Stimulated activated CD8-positive, alpha-beta memory T cell treated with anti-CD3 and anti-CD28 coated beads, Interleukin-12 subunit alpha, Interleukin-12 subunit beta, amount 100 ng/mL, for 1 hour (primary cell): ENCODE measurements around the gene OLFM3.

ENCODE experiments used
- DNase-seq: peaks from one replicate; pipeline ENCODE4 v3.0.0-alpha.2; 2020; ENCODE audit warnings: low read depth

The OLFM3 gene

GRCh38 chr1:101846820-101847219 lies 149.9 kb downstream of the OLFM3 start:
- no peak for DNase-seq

- DNase-seq = no peak
Observed at GRCh38 chr1:101843160-101843559, 153.6 kb downstream of the OLFM3 start.

GRCh38 chr1:101841824-101842223 lies 154.9 kb downstream of the OLFM3 start:
- no peak for DNase-seq

GRCh38 chr1:101835988-101836387 lies 160.7 kb downstream of the OLFM3 start:
- no peak for DNase-seq

DNA sequence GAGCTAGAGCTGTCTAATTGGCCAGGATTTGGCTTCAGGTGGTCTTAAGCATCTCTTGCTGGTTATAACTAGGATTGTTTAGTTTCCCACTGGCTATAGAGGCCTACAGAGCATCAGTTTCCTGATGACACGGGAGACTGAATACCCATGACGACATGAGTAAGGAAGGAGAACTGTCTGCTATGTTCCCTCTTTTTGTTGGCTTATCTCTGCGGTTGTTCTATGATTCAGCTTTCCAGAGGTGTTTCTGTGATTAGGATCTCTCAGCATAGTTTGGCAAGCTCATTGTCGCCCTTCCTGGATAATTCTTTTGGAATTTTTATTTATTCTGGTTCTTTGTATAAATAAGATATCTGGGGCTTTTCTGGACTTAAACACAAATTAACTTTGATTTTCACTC lies 163.4 kb downstream of the OLFM3 start:
- DNase-seq = no peak

GRCh38 chr1:101826416-101826815 lies 170.3 kb downstream of the OLFM3 start:
- no peak for DNase-seq

GRCh38 chr1:101820071-101820470 lies 176.7 kb downstream of the OLFM3 start:
- no peak for DNase-seq

DNA sequence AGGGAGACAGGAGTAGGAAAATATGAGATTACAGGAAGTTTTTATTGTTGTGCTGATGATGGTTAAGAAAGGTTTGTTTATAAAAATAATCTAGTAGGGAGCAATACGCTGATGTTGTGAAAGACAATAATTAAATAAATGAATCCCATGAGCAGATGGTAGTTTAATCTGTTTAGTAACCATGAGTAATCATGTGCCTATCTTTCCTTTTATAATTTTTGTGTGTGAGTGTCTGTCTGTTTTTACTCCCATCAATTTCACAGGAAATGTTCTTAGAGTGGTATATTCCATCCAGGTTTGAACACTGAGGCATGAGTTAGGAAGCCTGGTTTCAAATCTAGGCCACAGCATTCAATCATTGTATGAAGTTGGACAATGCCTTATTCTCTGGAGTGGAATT lies 180.5 kb downstream of the OLFM3 start:
- DNase-seq = no peak

- DNase-seq = no peak
Observed at GRCh38 chr1:101798417-101798816, 198.3 kb downstream of the OLFM3 start.

DNA sequence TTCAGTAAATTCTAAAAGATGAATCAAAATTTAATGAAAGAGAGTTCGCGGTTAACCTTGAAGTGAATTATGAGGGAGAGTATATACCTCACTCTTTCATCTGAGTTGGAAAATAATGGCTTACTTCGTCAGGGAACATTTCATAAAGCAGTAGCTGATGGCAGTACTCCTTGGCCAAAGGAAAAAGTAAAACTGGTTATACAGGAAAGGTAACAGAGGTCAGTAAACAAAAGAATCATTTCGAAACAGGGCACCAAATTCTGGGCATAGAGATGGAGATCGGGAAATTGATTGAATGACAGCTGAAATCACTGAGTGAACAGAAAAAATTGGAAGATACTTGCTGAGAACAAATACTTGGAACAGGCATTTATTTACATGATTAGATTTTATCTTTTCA lies 199.0 kb downstream of the OLFM3 start:
- no peak for DNase-seq

GRCh38 chr1:101781201-101781831 lies 215.4 kb downstream of the OLFM3 start:
- no peak for DNase-seq

DNA sequence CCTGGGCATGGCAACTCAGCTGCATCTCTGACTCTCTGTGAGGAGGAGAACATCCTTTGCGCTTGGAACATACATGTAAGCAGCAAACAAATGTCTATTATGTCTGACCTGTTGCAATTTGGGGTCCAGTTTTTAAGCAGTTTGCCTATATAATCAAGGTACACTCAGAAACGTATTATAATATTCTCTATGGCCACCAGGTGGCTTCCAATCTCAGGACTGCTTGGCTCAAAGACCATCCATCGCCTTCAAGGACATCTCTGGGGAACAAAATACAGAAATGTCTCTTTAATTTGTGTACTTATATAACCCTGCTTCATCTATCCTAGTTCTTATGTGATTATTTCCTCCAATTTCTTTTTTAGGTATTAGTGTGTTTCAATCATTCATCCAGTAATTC lies 227.2 kb downstream of the OLFM3 start:
- no peak for DNase-seq

DNA sequence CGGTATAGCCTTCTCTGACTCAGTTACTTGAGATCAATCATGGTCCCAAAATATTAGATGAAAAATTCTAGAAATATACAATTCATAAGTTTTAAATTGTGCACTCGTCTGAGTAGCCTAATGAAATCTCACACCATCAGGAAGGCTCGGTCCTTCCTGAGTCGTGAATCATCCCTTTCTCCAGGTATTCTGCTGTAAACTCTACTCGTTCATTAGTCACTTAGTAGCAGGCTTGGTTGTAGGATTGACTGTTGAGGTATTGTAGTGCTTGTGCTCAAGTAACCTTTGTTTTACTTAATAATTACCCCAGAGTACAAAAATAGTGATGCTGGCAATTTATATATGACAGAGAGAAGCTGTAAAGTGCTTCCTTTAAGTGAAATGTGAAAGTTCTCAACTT lies 238.7 kb downstream of the OLFM3 start:
- no peak for DNase-seq

DNA sequence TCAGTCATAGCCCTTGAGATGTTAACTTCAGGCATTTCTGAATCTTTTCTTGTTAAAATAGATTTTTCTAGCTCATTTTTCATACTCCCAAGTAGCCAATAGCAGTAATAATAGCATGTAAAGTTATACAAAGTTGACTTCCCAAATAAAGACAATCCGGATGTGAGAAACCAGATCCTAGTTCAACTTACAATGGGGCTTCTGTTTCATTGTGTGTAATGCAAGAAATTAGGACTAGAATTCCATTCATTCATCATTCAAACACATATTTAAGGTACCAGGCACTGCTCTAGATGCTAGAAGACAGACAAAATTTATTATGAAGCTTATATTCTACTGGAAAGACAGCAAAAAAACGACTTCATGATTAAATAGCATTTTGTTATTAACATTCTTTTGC lies 240.3 kb downstream of the OLFM3 start:
- no peak for DNase-seq
